ENCODE measurements around the gene MRPL58. TPM values are rescaled to one million over a fixed set of nuclear protein-coding genes. Genes with fewer than 3 reads are reported as not detected.

The MRPL58 gene
- total and polyA plus RNA-seq, 2 donors (not counting 1 experiment from before 2014, with no cell fraction given) = 20.8 to 21.6 TPM

- peaks cover 0 to 4% (median 0%) of the 10 kb centered on the region in 4 experiments for H3K27me3 ChIP-seq (replicated peaks in 1 of 4; ENCODE audit: control extremely low read depth in 1 of 4, control insufficient read depth in 3 of 4, insufficient read depth in 4 of 4, low read length in 3 of 4)
- WGBS (ENCODE audit: insufficient coverage) = under 1% methylated on average over 10 of the region's 10 CpGs
- no peak for TF ChIP-seq CTCF (IDR thresholded peaks at IDR 0.05)
- TF ChIP-seq EZH2 (IDR thresholded peaks at IDR 0.05; ENCODE audit: borderline replicate concordance, insufficient read depth, low read depth, low read length, poor library complexity, severe bottlenecking) = no peak
- ATAC-seq (ENCODE audit: low read depth) (no peak), DNase-seq (no peak)
- H3K9me3 ChIP-seq (ENCODE audit: control extremely low read depth in 1 of 3, control insufficient read depth in 2 of 3, insufficient read depth in 1 of 3, low read length in 2 of 3) = no peaks in the 10 kb centered on the region
- Mint-ChIP-seq H3K27me3 (no peaks in the 10 kb centered on the region), H3K4me3 (peak overlapping the region; percentile 97), H3K4me1 (peaks cover 22% of the 10 kb centered on the region), H3K27ac (peak overlapping the region; percentile 92), H3K9me3 (ENCODE audit: insufficient read depth) (no peaks in the 10 kb centered on the region)
- H3K4me2 ChIP-seq (replicated peaks; ENCODE audit: low read depth, low read length, poor library complexity, severe bottlenecking) = peak overlapping the region; percentile 81
- intact Hi-C loops (cut with micrococcal nuclease) = no loop called here
- H3K4me3 ChIP-seq (ENCODE audit: control extremely low read depth in 1 of 5, extremely low read depth in 1 of 5, insufficient read depth in 1 of 5, low read depth in 2 of 5, low read length in 4 of 5) = peak overlapping the region; percentile 46 to 86 (median 76)
- no peaks in the 10 kb centered on the region for H4K20me1 ChIP-seq (ENCODE audit: control insufficient read depth, insufficient read depth, low read length, poor library complexity, severe bottlenecking)
- CTCF ChIA-PET = interaction anchor here (1.2 to 3.2 kb wide), 14 partner anchors 14 to 740 kb away, joined by 3 to 56 read pairs (median 6); partner anchors contain the start of genes CDR2L and HID1
- H3K79me2 ChIP-seq (ENCODE audit: control insufficient read depth, insufficient read depth, low read length) = peaks cover 31% of the 10 kb centered on the region
- H3K9ac ChIP-seq (ENCODE audit: low read length) = peak overlapping the region; percentile 80
- peak overlapping the region; percentile 30 to 79 for H3K27ac ChIP-seq (ENCODE audit: low read length in 2 of 2)
- peak overlapping the region; percentile 91 for H2AFZ ChIP-seq (ENCODE audit: insufficient read depth, low read depth, low read length, poor library complexity, severe bottlenecking)
- H3K4me1 ChIP-seq (ENCODE audit: control insufficient read depth in 2 of 2, insufficient read depth in 2 of 2, low read length in 2 of 2) = peaks cover 15 to 16% of the 10 kb centered on the region in 2 donors
- peaks cover 0 to 9% of the 10 kb centered on the region in 2 experiments for H3K36me3 ChIP-seq (replicated peaks in 1 of 2; ENCODE audit: control extremely low read depth in 1 of 2, control insufficient read depth in 1 of 2, extremely low read depth in 1 of 2, insufficient read depth in 2 of 2, low read length in 1 of 2)
- POLR2A ChIA-PET = interaction anchor here (0.8 to 1.9 kb wide), 10 partner anchors 19 to 842 kb away, joined by 3 to 6 read pairs (median 4); partner anchors contain the start of genes ARMC7, ATP5PD, HID1 and KCTD2
Measured at GRCh38 chr17:75013092-75013559, 656 bp downstream of the MRPL58 start.

GRCh38 chr17:75019146-75019545 lies 6.7 kb downstream of the MRPL58 start:
- H3K27me3 ChIP-seq (replicated peaks in 1 of 4; ENCODE audit: control extremely low read depth in 1 of 4, control insufficient read depth in 3 of 4, insufficient read depth in 4 of 4, low read length in 3 of 4) = no peaks in the 10 kb centered on the region
- Mint-ChIP-seq H3K27ac (no peak overlapping the region), H3K9me3 (ENCODE audit: insufficient read depth) (no peaks in the 10 kb centered on the region), H3K27me3 (no peaks in the 10 kb centered on the region), H3K4me3 (no peak overlapping the region), H3K4me1 (peaks cover 2% of the 10 kb centered on the region)
- H3K9me3 ChIP-seq (ENCODE audit: control extremely low read depth in 1 of 3, control insufficient read depth in 2 of 3, insufficient read depth in 1 of 3, low read length in 2 of 3) = no peaks in the 10 kb centered on the region
- no peak overlapping the region for H3K4me2 ChIP-seq (replicated peaks; ENCODE audit: low read depth, low read length, poor library complexity, severe bottlenecking)
- no peak overlapping the region for H2AFZ ChIP-seq (ENCODE audit: insufficient read depth, low read depth, low read length, poor library complexity, severe bottlenecking)
- WGBS (ENCODE audit: insufficient coverage) = 90% methylated on average over 3 of the region's 5 CpGs
- CTCF ChIA-PET = interaction anchor here (0.7 to 1.2 kb wide), 2 partner anchors 57 to 93 kb away, joined by 3 read pairs; no protein-coding TSS in a partner anchor
- no peak overlapping the region for H3K4me3 ChIP-seq (ENCODE audit: control extremely low read depth in 1 of 5, extremely low read depth in 1 of 5, insufficient read depth in 1 of 5, low read depth in 2 of 5, low read length in 4 of 5)
- peaks cover 7 to 40% of the 10 kb centered on the region in 2 experiments for H3K36me3 ChIP-seq (replicated peaks in 1 of 2; ENCODE audit: control extremely low read depth in 1 of 2, control insufficient read depth in 1 of 2, extremely low read depth in 1 of 2, insufficient read depth in 2 of 2, low read length in 1 of 2)
- H3K9ac ChIP-seq (ENCODE audit: low read length) = no peak overlapping the region
- no peak overlapping the region for H3K27ac ChIP-seq (ENCODE audit: low read length in 2 of 2)
- H4K20me1 ChIP-seq (ENCODE audit: control insufficient read depth, insufficient read depth, low read length, poor library complexity, severe bottlenecking) = no peaks in the 10 kb centered on the region
- no peaks in the 10 kb centered on the region for H3K4me1 ChIP-seq (ENCODE audit: control insufficient read depth in 2 of 2, insufficient read depth in 2 of 2, low read length in 2 of 2)
- intact Hi-C loops (cut with micrococcal nuclease) = no loop called here
- H3K79me2 ChIP-seq (ENCODE audit: control insufficient read depth, insufficient read depth, low read length) = peaks cover 18% of the 10 kb centered on the region
- no peak for ATAC-seq (ENCODE audit: low read depth)
- no peak for DNase-seq
- TF ChIP-seq EZH2 (IDR thresholded peaks at IDR 0.05; ENCODE audit: borderline replicate concordance, insufficient read depth, low read depth, low read length, poor library complexity, severe bottlenecking) (no peak), CTCF (IDR thresholded peaks at IDR 0.05) (no peak)
- POLR2A ChIA-PET = interaction anchor here (0.7 kb wide), 1 partner anchor 10 kb away, joined by 4 read pairs; no protein-coding TSS in a partner anchor

All from B cell (primary cell).